ENCODE measurements around the gene E2F6.
A peak's percentile ranks its signal among the peaks of the same experiment; 100 is the strongest.

The E2F6 gene, protein sequence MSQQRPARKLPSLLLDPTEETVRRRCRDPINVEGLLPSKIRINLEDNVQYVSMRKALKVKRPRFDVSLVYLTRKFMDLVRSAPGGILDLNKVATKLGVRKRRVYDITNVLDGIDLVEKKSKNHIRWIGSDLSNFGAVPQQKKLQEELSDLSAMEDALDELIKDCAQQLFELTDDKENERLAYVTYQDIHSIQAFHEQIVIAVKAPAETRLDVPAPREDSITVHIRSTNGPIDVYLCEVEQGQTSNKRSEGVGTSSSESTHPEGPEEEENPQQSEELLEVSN

GRCh38 chr2:11465485-11466306 is at the start of gene E2F6:
E2F6 (minus strand) TSS chr2:11466161; CDS start chr2:11465879, 282 bp downstream.
- DNase-seq (ENCODE audit: low read depth in 2 of 2), result peak; percentile 65 to 75

DNA sequence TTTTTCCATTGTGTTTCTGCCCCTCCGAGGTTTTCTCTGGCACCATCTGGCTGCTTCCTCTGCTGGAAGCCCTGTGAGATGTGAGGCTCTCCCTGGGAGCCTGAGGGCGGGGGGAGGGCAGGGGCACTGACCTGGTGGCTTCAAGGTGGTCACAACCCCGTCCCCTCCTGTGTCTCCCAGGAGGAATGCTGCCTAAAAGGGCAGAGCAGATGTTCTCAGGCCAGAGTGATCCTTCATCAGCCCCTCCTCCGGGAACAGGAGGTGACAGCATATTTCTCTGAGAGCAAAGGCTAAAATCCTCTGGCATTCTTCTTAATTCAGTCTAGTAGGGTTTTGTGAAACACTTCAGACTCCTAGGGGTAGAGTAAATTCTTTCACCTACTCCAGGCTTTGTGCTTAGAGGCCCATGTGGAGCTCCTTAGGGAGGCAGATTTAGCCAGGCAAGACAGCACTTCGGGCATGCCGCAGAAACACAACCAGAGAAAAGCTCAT is 49.6 kb upstream of the E2F6 start:
- no peak for DNase-seq (ENCODE audit: low read depth in 2 of 2)

GRCh38 chr2:11514904-11515303 is 48.9 kb upstream of the E2F6 start:
- no peak for DNase-seq (ENCODE audit: low read depth in 2 of 2)

DNA sequence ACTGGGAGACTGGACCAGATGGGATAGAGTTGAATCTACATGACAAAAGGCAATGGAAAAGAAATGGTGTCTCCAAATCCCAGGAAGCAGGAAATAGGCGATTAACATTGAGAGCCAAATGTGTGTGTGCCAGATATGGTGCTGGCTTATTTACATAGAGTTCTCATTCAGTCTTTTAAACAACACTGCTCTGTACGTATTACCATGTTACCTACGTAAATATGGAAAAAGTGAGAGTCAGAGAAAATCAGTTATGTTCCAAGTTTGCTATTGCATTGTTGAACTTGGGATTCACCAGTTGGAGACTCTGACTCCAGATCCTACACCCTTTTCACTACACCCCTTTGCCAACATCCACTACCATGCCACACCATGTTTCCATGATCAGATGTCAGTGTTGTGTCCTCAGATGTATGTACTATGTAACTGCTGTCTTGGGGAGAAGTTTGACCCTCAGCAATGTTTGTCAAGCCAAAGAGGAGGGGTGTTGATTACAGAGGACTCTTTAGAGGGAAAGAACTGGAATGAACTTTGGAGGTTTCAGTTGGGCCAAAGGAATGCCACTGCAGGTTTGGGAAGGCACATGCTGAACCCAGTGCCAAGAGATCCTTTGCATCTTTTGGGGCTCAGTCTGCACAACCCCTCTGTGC is 48.2 kb upstream of the E2F6 start:
- DNase-seq (ENCODE audit: low read depth in 2 of 2), result no peak

- DNase-seq (ENCODE audit: low read depth in 2 of 2), result no peak
Measured at GRCh38 chr2:11513319-11513718, 47.4 kb upstream of the E2F6 start.

GRCh38 chr2:11512431-11512830 is 46.5 kb upstream of the E2F6 start:
- DNase-seq (ENCODE audit: low read depth in 2 of 2), result no peak

DNA sequence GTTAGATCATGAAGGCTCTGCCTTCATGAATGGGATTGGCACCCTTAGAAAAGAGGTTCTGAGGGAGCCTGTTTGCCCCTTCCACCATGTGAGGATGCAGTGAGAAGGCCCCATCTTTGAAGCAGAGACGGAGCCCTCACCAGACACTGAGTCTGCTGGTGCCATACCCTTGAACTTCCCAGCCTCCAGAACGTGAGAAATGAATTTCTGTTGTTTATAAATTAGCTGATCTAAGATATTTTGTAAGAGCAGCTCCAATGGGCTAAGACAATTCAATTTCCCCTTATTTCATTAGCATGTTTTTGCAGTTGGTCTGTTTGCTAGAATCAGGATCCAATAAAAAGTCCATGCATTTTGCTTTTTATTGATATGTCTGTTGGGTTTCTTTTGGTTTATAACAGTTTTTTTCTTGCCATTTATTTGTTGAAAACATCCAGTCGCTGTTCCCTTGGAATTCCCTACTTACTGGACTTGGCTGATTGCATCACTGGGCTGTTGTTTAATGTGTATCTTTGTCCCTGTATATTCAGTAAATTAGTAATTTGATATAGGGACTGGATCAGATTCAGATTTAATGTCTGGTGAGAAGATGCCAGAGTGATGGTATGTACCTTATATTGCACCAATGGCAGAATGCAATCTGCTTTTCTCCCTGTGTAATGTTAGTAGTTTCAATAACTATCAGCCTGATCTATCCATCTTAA is 43.8 kb upstream of the E2F6 start:
- DNase-seq (ENCODE audit: low read depth in 2 of 2), result no peak

DNA sequence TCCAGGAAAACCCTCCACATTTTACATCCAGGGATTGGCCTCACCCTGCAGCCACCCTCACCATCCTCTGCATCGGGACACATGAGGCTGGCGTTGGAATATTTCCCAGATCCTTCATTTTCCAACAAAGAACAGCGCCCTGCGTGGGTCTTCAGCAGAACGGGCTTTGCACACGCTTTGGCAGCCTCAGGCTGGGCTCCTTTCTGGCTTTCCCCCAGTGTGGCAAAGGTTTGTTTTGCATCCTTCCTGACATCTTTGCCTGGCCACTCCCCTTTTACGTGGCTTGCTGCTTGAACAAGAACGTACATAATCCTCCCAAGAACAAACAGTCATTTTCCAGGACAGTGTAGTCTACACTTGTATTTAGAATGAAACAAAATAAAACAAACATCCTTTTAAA is 42.3 kb upstream of the E2F6 start:
- no peak for DNase-seq (ENCODE audit: low read depth in 2 of 2)

DNA sequence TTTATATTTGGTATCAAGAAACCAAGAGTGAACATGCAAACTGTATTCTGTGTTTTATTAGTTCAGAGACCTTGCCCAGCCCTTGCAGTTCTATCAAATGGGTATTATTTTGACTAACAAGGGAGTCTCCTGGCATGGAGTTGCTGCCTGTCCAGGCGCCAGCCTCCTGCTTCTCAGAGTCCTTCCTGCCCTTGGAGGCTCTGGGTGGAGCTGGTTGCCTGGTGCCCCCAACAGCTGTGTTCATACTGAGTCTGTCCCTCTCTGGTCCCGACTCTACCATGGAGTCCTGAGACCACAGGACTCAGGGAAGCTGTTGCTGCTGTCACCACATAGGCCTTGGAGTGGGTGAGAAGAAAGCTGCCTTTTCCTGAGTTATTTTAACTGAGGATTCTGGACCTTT is 41.6 kb upstream of the E2F6 start:
- DNase-seq (ENCODE audit: low read depth in 2 of 2), result no peak

DNA sequence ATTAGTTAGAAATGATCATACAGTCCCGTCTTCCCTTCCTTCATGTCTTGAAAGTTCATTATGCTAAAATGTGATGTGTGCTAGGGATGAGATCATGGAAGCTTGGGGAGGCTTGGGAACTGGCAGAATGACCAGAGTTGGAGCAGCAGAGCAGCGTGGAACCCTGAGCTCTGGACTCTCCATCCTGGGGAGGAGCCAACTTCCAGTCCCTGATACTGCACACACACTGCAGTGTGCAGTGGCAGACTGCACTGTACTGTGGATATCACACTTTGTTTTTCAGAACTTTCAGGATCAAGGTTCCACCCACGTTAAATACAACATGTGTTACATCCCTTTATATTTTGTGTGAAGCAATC is 40.6 kb upstream of the E2F6 start:
- DNase-seq (ENCODE audit: low read depth in 2 of 2), result no peak

DNA sequence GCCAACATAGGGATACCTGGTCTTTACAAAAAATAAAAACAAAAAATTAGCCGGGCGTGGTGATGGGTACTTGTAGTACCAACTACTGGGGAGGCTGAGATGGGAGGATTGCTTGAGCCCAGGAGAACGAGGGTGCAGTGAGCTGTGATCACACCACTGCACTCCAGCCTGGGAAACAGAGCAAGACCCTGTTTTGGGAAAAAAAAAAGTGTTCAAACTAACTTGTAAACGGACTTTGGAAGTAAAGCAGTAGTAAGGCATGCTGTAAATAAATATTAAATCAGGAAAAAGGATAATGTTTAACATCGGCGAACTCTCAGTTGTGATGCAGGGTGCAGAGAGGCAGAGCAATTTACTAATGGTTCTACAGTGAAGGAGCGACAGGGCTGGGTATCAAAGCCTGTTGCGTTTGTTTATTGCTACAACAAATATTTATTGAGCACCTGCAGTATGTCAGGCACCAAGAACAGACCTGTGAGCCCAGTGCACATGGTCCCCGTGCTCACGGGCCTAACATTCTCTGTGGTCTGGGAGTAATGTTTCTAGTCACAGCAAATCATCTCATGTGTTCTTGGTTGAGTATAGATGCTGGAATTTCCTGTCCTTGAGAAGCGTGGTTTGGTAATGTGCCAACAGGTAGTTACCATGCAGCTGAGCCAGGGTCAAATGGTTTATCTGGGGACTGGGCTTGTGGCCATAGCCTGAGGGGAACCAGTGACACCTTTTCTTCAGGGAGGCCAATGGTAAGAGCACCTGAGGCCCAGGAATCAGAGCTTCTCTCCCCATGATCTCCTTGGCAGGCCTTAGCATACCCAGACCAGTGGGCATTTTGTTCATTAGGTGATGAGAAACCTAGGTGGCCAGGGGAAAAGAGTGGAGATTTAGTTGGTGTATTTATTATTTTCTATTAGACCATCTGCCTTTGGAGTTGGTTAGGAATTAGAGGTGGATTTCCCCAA is 40.0 kb upstream of the E2F6 start:
- no peak for DNase-seq (ENCODE audit: low read depth in 2 of 2)

DNA sequence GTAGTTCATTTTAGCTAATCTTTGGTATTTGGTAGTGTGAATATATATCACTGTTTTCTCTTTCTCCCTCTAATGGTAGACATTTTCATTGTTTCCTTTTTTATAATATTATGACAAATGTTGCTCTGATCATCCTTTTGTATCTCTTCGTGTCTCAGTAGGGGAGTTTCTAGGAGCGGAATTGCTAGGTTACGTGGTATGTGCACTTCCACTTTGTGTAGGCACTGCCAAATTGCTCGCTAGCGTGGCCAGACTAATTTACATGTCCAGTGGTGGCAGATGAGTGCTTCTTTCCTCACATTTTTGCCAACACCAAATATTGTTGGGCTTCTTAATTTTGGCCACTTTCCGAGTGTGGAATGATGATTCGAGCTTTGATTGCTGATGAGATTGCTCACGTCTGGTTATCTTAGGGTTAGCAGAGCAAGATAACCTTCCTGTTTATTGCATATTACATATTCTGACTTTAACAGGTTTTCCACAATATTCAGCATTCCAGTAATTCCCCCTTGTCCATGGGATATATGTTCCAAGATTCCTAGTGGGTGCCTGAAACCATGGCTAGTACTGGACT is 37.5 kb upstream of the E2F6 start:
- DNase-seq (ENCODE audit: low read depth in 2 of 2), result no peak

GRCh38 chr2:11502740-11503292 is 36.9 kb upstream of the E2F6 start:
- no peak for DNase-seq (ENCODE audit: low read depth in 2 of 2)

DNA sequence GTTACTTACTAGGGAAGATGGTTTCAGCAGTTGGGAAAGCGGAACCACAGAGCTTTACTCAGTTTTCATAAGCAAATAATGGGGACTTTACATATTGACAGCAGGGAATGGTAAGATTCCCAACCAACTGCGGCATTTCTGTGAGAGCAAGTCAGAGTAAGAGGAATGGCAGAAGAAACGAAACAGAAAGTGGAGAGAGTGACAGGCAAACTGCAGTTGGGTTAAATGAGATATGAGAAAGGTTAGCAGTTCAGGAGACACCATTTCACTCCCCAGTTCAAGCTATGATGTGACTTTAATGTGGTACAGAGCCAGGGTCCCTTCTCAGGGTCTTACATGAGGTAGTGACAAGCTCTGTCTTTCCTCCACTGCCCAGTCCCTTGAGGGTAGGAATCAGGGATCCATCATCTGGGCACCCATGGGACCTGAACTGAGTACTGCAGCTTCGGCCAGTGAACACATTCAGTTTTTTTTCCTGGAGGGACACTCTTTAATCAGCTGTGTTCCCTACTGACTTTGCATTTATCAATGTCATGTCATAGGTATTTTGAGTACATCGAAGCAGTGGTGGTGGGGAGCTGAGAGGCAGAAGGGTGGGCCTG is 34.8 kb upstream of the E2F6 start:
- no peak for DNase-seq (ENCODE audit: low read depth in 2 of 2)

DNA sequence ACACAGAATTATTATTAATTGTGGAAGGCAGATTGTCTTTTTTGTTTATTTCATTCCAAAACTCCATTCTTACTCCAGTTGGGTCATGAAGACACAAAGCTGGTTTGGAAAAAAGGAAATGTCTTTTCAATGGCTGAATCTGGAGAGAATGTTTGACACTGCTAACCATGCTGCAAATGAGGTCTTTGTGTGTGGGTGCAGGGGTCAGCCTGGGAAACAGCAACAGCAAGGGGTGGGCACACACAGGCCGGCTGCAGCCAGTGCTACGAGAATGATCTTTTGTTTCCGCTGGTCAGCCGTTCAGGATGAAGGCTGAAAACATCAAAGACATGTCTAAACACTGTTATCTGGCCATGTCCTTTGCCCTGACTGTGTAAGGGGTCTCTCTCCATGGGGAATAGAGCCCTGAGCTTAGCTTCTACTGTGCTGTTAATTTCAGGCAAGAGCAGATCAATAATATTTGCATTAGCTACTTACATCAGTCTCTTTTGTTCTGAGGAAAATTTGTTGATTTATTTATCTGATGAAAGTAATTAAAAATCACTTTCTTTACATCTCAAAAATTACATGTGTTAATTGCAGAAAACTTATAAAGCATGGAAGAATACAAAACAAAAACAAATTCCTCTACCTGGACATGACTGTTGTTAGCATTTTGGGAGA is 33.3 kb upstream of the E2F6 start:
- no peak for DNase-seq (ENCODE audit: low read depth in 2 of 2)

DNA sequence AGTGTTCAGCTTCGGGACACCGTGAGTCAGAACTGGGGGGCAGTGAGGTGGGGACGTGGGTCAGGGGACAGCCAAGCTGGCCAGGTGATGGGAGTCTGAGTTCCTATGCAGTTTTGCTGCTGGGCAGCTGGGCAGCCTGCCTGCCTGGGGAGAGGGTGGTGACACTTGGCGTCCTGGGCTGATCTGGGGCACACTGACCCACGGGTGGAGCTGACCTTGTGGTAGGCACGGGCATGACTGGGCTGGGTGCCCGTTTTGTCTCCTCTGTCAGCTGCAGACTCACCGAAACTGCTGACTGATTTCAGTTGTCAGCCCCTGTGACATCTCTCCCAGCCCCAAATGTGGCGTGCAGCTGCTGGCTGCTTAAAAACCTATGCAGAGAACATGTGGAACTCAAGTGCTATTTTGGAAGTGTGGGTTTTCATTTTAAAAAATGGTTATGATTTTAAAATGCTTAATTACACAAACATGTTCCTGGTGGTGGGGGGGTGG is 32.6 kb upstream of the E2F6 start:
- DNase-seq (ENCODE audit: low read depth in 2 of 2), result no peak

GRCh38 chr2:11495844-11496681 is 30.1 kb upstream of the E2F6 start:
- no peak for DNase-seq (ENCODE audit: low read depth in 2 of 2)

GRCh38 chr2:11494310-11494709 is 28.3 kb upstream of the E2F6 start:
- DNase-seq (ENCODE audit: low read depth in 2 of 2), result no peak
